Thymus (tissue), 11 donors: ENCODE results near the gene DENND2D. TPM values are rescaled to one million over a fixed set of nuclear protein-coding genes. Genes with fewer than 3 reads are reported as not detected.
A peak's percentile ranks its signal among the peaks of the same experiment; 100 is the strongest.

Experiments
- DNase-seq, 9 donors: peaks; one replicate each; pipeline ENCODE4 v3.0.0-alpha.2; 2013; ENCODE audit warnings: low spot score in 9 of 9, low read depth in 6 of 9, missing footprints in 1 of 9
- H3K27ac ChIP-seq, 2 donors: one replicate each; pipeline ENCODE4 v1.5.1; 2013; ENCODE audit warnings: control low read depth in 1 of 2, low read depth in 1 of 2, low read length in 1 of 2, mild to moderate bottlenecking in 1 of 2, moderate library complexity in 1 of 2
- H3K27me3 ChIP-seq, 2 donors: one replicate each; pipeline ENCODE4 v1.5.1; 2013; ENCODE audit warnings: low read length in 1 of 2; ENCODE audit not compliant: control insufficient read depth in 2 of 2, insufficient read depth in 1 of 2
- H3K36me3 ChIP-seq, 2 donors: one replicate each; pipeline ENCODE4 v1.5.1; 2013; ENCODE audit warnings: low read length in 1 of 2, mild to moderate bottlenecking in 1 of 2, moderate library complexity in 1 of 2; ENCODE audit not compliant: control insufficient read depth in 2 of 2, insufficient read depth in 2 of 2
- H3K4me1 ChIP-seq, 2 donors: one replicate each; pipeline ENCODE4 v1.5.1; 2013; ENCODE audit warnings: low read length in 2 of 2; ENCODE audit not compliant: control insufficient read depth in 2 of 2, insufficient read depth in 2 of 2
- H3K4me3 ChIP-seq, 2 donors: one replicate each; pipeline ENCODE4 v1.5.1; 2013; ENCODE audit warnings: low read length in 2 of 2, control low read depth in 1 of 2, mild to moderate bottlenecking in 1 of 2
- H3K9me3 ChIP-seq, 2 donors: one replicate each; pipeline ENCODE4 v1.5.1; 2013; ENCODE audit warnings: low read length in 1 of 2, mild to moderate bottlenecking in 1 of 2; ENCODE audit not compliant: control insufficient read depth in 2 of 2, insufficient read depth in 1 of 2
- WGBS: extraction: QIAGEN DNeasy Blood & Tissue Kit; methylation state at CpG from one replicate; pipeline ENCODE4 v1.1.7; 2013; 5-methylcytosine and 5-hydroxymethylcytosine counted together
- polyA plus RNA-seq: library from polyadenylated mRNA; stranded (reverse); fragments of 200-250 nt; gene quantifications from one replicate; pipeline ENCODE4 v1.2.3, GENCODE V29; 2013
- total RNA-seq: library from RNA; stranded (reverse); fragments of 120-200 nt; gene quantifications from one replicate; pipeline ENCODE4 v1.2.4, GENCODE V29; 2013
- donor health status: healthy.

Gene DENND2D
- total and polyA plus RNA-seq, 2 donors: 106 to 134 TPM

DNA sequence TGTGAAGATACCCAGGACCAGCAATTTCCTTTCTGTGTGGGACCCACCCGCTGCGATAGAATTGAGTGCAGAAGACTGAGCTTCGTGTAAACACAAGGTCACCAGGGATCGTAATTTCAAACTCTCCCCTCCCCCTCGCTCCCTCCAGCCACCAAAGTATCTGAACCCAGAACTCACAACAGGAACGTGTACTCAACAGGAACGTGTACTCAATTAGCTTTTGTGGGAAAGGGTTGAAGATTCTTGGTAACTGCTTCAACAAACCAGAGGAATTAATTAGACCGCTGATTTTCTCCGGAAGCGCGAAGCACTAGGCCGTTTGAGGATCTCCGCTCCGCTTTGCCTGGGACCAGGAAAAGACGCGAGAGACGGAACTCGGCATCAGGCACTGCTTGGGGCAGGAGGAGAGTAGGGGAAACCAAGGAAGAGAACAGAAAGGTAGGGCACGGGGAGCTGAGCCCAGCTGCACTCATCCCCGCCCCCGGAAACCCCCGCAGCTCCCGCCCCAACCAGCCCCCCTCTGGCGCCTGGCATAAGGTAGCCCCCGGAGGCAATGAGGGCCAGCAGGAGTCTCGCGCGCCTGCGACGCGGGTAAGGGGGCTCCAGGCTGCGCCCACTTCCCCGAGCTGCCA lies 61.0 kb downstream of the DENND2D start:
- no peaks in the 10 kb centered on the region for H3K9me3 ChIP-seq
- under 1% methylated on average over 33 of the region's 33 CpGs for WGBS
- H3K4me3 ChIP-seq: peak overlapping the region; percentile 78 to 98
- peak overlapping the region; percentile 99 to 100 for H3K27ac ChIP-seq
- no peaks in the 10 kb centered on the region for H3K27me3 ChIP-seq
- peaks cover 5 to 19% of the 10 kb centered on the region in 2 donors for H3K4me1 ChIP-seq
- peak in 4 of 9 donors; percentile 36 to 60 (median 51) for DNase-seq
- H3K36me3 ChIP-seq: peaks cover 3 to 15% of the 10 kb centered on the region in 2 donors

Other genes starting within 250 kb of the DENND2D start
- gene LRIF1, start 236.7 kb downstream of the DENND2D start, total RNA-seq: 17.6 TPM
- gene LRIF1, start 236.7 kb downstream of the DENND2D start, polyA plus RNA-seq: 32.8 TPM
- 63.7 TPM for gene DRAM2, start 60.6 kb downstream of the DENND2D start, total RNA-seq
- 77.5 TPM for gene DRAM2, start 60.6 kb downstream of the DENND2D start, polyA plus RNA-seq
- gene CEPT1, start 60.4 kb downstream of the DENND2D start, total RNA-seq: 56.9 TPM
- 55.3 TPM for gene CEPT1, start 60.4 kb downstream of the DENND2D start, polyA plus RNA-seq
- gene CHI3L2, start 27.1 kb upstream of the DENND2D start, total RNA-seq: 291 TPM
- gene CHI3L2, start 27.1 kb upstream of the DENND2D start, polyA plus RNA-seq: 190 TPM
- 0.05 TPM for gene CHIA, start 90.2 kb upstream of the DENND2D start, total RNA-seq
- gene CHIA, start 90.2 kb upstream of the DENND2D start, polyA plus RNA-seq: 0.30 TPM
- 1.5 TPM for gene OVGP1, start 227.1 kb upstream of the DENND2D start, total RNA-seq
- 6.7 TPM for gene OVGP1, start 227.1 kb upstream of the DENND2D start, polyA plus RNA-seq
- gene WDR77, start 248.6 kb upstream of the DENND2D start, total RNA-seq: 36.8 TPM
- gene WDR77, start 248.6 kb upstream of the DENND2D start, polyA plus RNA-seq: 29.6 TPM
- gene ATP5PB, start 248.8 kb upstream of the DENND2D start, total RNA-seq: 522 TPM
- gene ATP5PB, start 248.8 kb upstream of the DENND2D start, polyA plus RNA-seq: 311 TPM